T-helper 17 cell (primary cell): Measurements from ENCODE around the gene THOC2. TPM values are rescaled to one million over a fixed set of nuclear protein-coding genes. Genes with fewer than 3 reads are reported as not detected.
"Not testable (repeated sequence)": the region's sequence is repeated elsewhere in the genome, so short reads cannot be mapped to it uniquely, and the experiment has no call there.

ENCODE experiments used
- ATAC-seq: fragments of 150-1000 bp; cut with Tn5 transposase; 2 replicates; pipeline ENCODE4 v1.10.0; 2021; ENCODE audit warnings: mild to moderate bottlenecking, moderate library complexity
- DNase-seq, 3 donors: peaks; one replicate each; pipeline versions ENCODE4 v3.0.0 to v3.0.0-alpha.2; 2020 to 2021
- H3K9me3 ChIP-seq: one replicate; pipeline ENCODE4 v1.7.0; 2013; ENCODE audit warnings: low read length, mild to moderate bottlenecking; ENCODE audit not compliant: control insufficient read depth, poor library complexity, severe bottlenecking
- H3K27ac Mint-ChIP-seq: one replicate; pipeline ENCODE4 v1.8.0; 2022; ENCODE audit warnings: mild to moderate bottlenecking, moderate library complexity, mixed read lengths
- H3K27me3 Mint-ChIP-seq: one replicate; pipeline ENCODE4 v1.8.0; 2022; ENCODE audit warnings: mixed read lengths
- H3K36me3 Mint-ChIP-seq: one replicate; pipeline ENCODE4 v1.8.0; 2022; ENCODE audit warnings: low read depth, mixed read lengths
- H3K4me1 Mint-ChIP-seq: one replicate; pipeline ENCODE4 v1.8.0; 2022; ENCODE audit warnings: mild to moderate bottlenecking, mixed read lengths
- H3K4me3 Mint-ChIP-seq: one replicate; pipeline ENCODE4 v1.8.0; 2022; ENCODE audit warnings: mild to moderate bottlenecking, moderate library complexity, mixed read lengths
- total RNA-seq, 4 donors: library from RNA in 2 of 4; stranded (reverse) in 2 of 4; gene quantifications; one replicate each; pipeline ENCODE4 v1.2.3 and lab custom pipeline; 2022 to 2026

Gene THOC2
- total RNA-seq, 2 donors from 2014 or later: 79.9 to 86.2 TPM

- H3K27ac Mint-ChIP-seq: peak overlapping the region; percentile 92
- H3K36me3 Mint-ChIP-seq: no peaks in the 10 kb centered on the region
- no peaks in the 10 kb centered on the region for H3K27me3 Mint-ChIP-seq
- ATAC-seq: no peak
- no peaks in the 10 kb centered on the region for H3K9me3 ChIP-seq
- H3K4me3 Mint-ChIP-seq: peak overlapping the region; percentile 96
- peaks cover 23% of the 10 kb centered on the region for H3K4me1 Mint-ChIP-seq
- DNase-seq: peak in 1 of 3 donors; percentile 10
Measured at GRCh38 chrX:123731258-123731986, 1.4 kb downstream of the THOC2 start.

GRCh38 chrX:123728554-123728953, 4.3 kb downstream of the THOC2 start:
- no peaks in the 10 kb centered on the region for H3K9me3 ChIP-seq
- ATAC-seq (no peak), DNase-seq (no peak)
- Mint-ChIP-seq H3K27ac (peak overlapping the region; percentile 39), H3K36me3 (no peaks in the 10 kb centered on the region), H3K4me1 (peaks cover 23% of the 10 kb centered on the region), H3K4me3 (no peak overlapping the region), H3K27me3 (no peaks in the 10 kb centered on the region)

GRCh38 chrX:123728016-123728415, 4.8 kb downstream of the THOC2 start:
- H3K4me3 Mint-ChIP-seq: no peak overlapping the region
- DNase-seq (no peak), ATAC-seq (no peak)
- H3K27ac Mint-ChIP-seq: peak overlapping the region; percentile 39
- peaks cover 20% of the 10 kb centered on the region for H3K4me1 Mint-ChIP-seq
- no peaks in the 10 kb centered on the region for H3K9me3 ChIP-seq
- H3K27me3 Mint-ChIP-seq: no peaks in the 10 kb centered on the region
- H3K36me3 Mint-ChIP-seq: no peaks in the 10 kb centered on the region

- H3K27me3 Mint-ChIP-seq, H3K9me3 ChIP-seq, H3K4me3 Mint-ChIP-seq, ATAC-seq, H3K4me1 Mint-ChIP-seq, DNase-seq, H3K36me3 Mint-ChIP-seq, H3K27ac Mint-ChIP-seq: not testable (repeated sequence)
Measured at GRCh38 chrX:123722193-123722592, 10.7 kb downstream of the THOC2 start.

GRCh38 chrX:123720486-123720885, 12.4 kb downstream of the THOC2 start:
- Mint-ChIP-seq H3K4me3 (no peak overlapping the region), H3K27ac (peak overlapping the region; percentile 27), H3K36me3 (no peaks in the 10 kb centered on the region), H3K4me1 (peaks cover 13% of the 10 kb centered on the region), H3K27me3 (no peaks in the 10 kb centered on the region)
- no peaks in the 10 kb centered on the region for H3K9me3 ChIP-seq
- DNase-seq (no peak), ATAC-seq (no peak)

GRCh38 chrX:123713841-123714240, 19.0 kb downstream of the THOC2 start:
- ATAC-seq: no peak
- DNase-seq: no peak
- H3K4me1 Mint-ChIP-seq: peaks cover 20% of the 10 kb centered on the region
- H3K27me3 Mint-ChIP-seq: no peaks in the 10 kb centered on the region
- no peak overlapping the region for H3K27ac Mint-ChIP-seq
- no peaks in the 10 kb centered on the region for H3K36me3 Mint-ChIP-seq
- H3K9me3 ChIP-seq: no peaks in the 10 kb centered on the region
- H3K4me3 Mint-ChIP-seq: no peak overlapping the region

- H3K27ac Mint-ChIP-seq: no peak overlapping the region
- no peak overlapping the region for H3K4me3 Mint-ChIP-seq
- no peaks in the 10 kb centered on the region for H3K27me3 Mint-ChIP-seq
- H3K36me3 Mint-ChIP-seq: no peaks in the 10 kb centered on the region
- peaks cover 20% of the 10 kb centered on the region for H3K4me1 Mint-ChIP-seq
- H3K9me3 ChIP-seq: no peaks in the 10 kb centered on the region
- DNase-seq (no peak), ATAC-seq (no peak)
Measured at GRCh38 chrX:123713434-123713833, 19.4 kb downstream of the THOC2 start.

- H3K27me3 Mint-ChIP-seq, DNase-seq, H3K36me3 Mint-ChIP-seq, ATAC-seq, H3K9me3 ChIP-seq, H3K27ac Mint-ChIP-seq, H3K4me3 Mint-ChIP-seq: not testable (repeated sequence)
- peaks cover 18% of the 10 kb centered on the region for H3K4me1 Mint-ChIP-seq
Measured at GRCh38 chrX:123711201-123711600, 21.7 kb downstream of the THOC2 start.

- H3K27me3 Mint-ChIP-seq: no peaks in the 10 kb centered on the region
- no peak overlapping the region for H3K27ac Mint-ChIP-seq
- DNase-seq: no peak
- H3K4me3 Mint-ChIP-seq: no peak overlapping the region
- H3K4me1 Mint-ChIP-seq: peaks cover 4% of the 10 kb centered on the region
- no peaks in the 10 kb centered on the region for H3K36me3 Mint-ChIP-seq
- no peaks in the 10 kb centered on the region for H3K9me3 ChIP-seq
- no peak for ATAC-seq
Measured at GRCh38 chrX:123704781-123705180, 28.1 kb downstream of the THOC2 start.

GRCh38 chrX:123698979-123699520, 33.8 kb downstream of the THOC2 start:
- Mint-ChIP-seq H3K36me3 (no peaks in the 10 kb centered on the region), H3K27me3 (no peaks in the 10 kb centered on the region), H3K27ac (no peak overlapping the region), H3K4me1 (no peaks in the 10 kb centered on the region), H3K4me3 (no peak overlapping the region)
- DNase-seq: no peak
- ATAC-seq: no peak
- H3K9me3 ChIP-seq: no peaks in the 10 kb centered on the region

GRCh38 chrX:123696334-123696733, 36.5 kb downstream of the THOC2 start:
- Mint-ChIP-seq H3K27me3 (no peaks in the 10 kb centered on the region), H3K4me1 (no peaks in the 10 kb centered on the region), H3K36me3 (no peaks in the 10 kb centered on the region), H3K4me3 (no peak overlapping the region), H3K27ac (no peak overlapping the region)
- DNase-seq: no peak
- H3K9me3 ChIP-seq: no peaks in the 10 kb centered on the region
- ATAC-seq: no peak

GRCh38 chrX:123695242-123695641, 37.6 kb downstream of the THOC2 start:
- no peaks in the 10 kb centered on the region for H3K9me3 ChIP-seq
- Mint-ChIP-seq H3K27ac (no peak overlapping the region), H3K4me3 (no peak overlapping the region), H3K36me3 (no peaks in the 10 kb centered on the region), H3K4me1 (no peaks in the 10 kb centered on the region), H3K27me3 (no peaks in the 10 kb centered on the region)
- ATAC-seq (no peak), DNase-seq (no peak)

- Mint-ChIP-seq H3K27ac (no peak overlapping the region), H3K27me3 (no peaks in the 10 kb centered on the region), H3K4me3 (no peak overlapping the region), H3K4me1 (no peaks in the 10 kb centered on the region), H3K36me3 (no peaks in the 10 kb centered on the region)
- no peak for ATAC-seq
- no peaks in the 10 kb centered on the region for H3K9me3 ChIP-seq
- DNase-seq: no peak
Measured at GRCh38 chrX:123691776-123692175, 41.1 kb downstream of the THOC2 start.

GRCh38 chrX:123688524-123688923, 44.3 kb downstream of the THOC2 start:
- no peaks in the 10 kb centered on the region for H3K9me3 ChIP-seq
- ATAC-seq: no peak
- Mint-ChIP-seq H3K27me3 (no peaks in the 10 kb centered on the region), H3K27ac (no peak overlapping the region), H3K4me3 (no peak overlapping the region), H3K4me1 (peaks cover 6% of the 10 kb centered on the region), H3K36me3 (peaks cover 6% of the 10 kb centered on the region)
- DNase-seq: no peak
